Right lobe of liver (tissue), 4 donors: ENCODE data around the gene CAB39.

ENCODE experiments used
- POLR2A ChIP-seq: fragments of 450-650 bp; IDR thresholded peaks from one replicate; pipeline ENCODE4 v1.6.1; 2017; ENCODE audit warnings: antibody characterized with exemption, mild to moderate bottlenecking
- TF ChIP-seq, protein P1 (sequence below), 4 donors: fragments of 200-600 bp in 3 of 4; fragments of 450-650 bp in 1 of 4; IDR thresholded peaks; one replicate each; pipeline versions ENCODE4 v1.5.1 to v1.8.0; 2016 to 2022; ENCODE audit warnings: antibody characterized with exemption in 4 of 4, mild to moderate bottlenecking in 2 of 4
- donor health status: DM: no; HTN: no; CAD: no.
- donor health status: DM: no; HTN: no; CAD: no.
- donor health status: DM: no; HTN: yes; CAD: no.

DNA sequence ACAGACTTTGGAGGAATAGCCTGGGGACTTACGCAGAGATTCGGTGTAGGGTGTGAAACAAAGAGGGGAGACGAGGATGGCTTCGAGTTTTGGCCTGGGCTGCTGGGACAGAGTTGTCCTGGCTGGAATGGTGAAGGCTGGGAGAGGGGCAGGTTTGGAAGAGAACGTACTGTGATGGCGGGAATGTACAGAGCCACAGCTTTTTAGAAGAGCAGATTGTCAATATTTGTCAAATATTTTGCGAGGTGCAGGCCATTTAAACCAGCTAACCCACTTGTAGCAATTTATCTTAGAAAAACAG is 137.7 kb downstream of the CAB39 start:
- TF ChIP-seq, protein P1, sequence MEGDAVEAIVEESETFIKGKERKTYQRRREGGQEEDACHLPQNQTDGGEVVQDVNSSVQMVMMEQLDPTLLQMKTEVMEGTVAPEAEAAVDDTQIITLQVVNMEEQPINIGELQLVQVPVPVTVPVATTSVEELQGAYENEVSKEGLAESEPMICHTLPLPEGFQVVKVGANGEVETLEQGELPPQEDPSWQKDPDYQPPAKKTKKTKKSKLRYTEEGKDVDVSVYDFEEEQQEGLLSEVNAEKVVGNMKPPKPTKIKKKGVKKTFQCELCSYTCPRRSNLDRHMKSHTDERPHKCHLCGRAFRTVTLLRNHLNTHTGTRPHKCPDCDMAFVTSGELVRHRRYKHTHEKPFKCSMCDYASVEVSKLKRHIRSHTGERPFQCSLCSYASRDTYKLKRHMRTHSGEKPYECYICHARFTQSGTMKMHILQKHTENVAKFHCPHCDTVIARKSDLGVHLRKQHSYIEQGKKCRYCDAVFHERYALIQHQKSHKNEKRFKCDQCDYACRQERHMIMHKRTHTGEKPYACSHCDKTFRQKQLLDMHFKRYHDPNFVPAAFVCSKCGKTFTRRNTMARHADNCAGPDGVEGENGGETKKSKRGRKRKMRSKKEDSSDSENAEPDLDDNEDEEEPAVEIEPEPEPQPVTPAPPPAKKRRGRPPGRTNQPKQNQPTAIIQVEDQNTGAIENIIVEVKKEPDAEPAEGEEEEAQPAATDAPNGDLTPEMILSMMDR (IDR thresholded peaks at IDR 0.05) = no peak
- no peak for TF ChIP-seq POLR2A
